ENCODE data around the gene TMCO1. TPM values are rescaled to one million over a fixed set of nuclear protein-coding genes. Genes with fewer than 3 reads are reported as not detected.

TMCO1 gene, protein sequence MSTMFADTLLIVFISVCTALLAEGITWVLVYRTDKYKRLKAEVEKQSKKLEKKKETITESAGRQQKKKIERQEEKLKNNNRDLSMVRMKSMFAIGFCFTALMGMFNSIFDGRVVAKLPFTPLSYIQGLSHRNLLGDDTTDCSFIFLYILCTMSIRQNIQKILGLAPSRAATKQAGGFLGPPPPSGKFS
- total RNA-seq (2014; rRNA removed), result 63.7 and 80.6 TPM in 2 replicates
- percentile 65 among the genes with signal in this experiment for Bru-seq, nascent RNA
- percentile 70 among the genes with signal in this experiment for BruChase-seq, experiment 1, labeled RNA remaining after a 6-hour chase
- BruChase-seq, experiment 2, labeled RNA remaining after a 2-hour chase, result percentile 63 among the genes with signal in this experiment
- long read RNA-seq, full-length matches to known transcripts, result 176 of 200 reads
- long read RNA-seq, partial matches to known transcripts, result 13 of 200 reads
- long read RNA-seq, other reads (novel, unspliced or antisense), result 11 of 200 reads

DNA sequence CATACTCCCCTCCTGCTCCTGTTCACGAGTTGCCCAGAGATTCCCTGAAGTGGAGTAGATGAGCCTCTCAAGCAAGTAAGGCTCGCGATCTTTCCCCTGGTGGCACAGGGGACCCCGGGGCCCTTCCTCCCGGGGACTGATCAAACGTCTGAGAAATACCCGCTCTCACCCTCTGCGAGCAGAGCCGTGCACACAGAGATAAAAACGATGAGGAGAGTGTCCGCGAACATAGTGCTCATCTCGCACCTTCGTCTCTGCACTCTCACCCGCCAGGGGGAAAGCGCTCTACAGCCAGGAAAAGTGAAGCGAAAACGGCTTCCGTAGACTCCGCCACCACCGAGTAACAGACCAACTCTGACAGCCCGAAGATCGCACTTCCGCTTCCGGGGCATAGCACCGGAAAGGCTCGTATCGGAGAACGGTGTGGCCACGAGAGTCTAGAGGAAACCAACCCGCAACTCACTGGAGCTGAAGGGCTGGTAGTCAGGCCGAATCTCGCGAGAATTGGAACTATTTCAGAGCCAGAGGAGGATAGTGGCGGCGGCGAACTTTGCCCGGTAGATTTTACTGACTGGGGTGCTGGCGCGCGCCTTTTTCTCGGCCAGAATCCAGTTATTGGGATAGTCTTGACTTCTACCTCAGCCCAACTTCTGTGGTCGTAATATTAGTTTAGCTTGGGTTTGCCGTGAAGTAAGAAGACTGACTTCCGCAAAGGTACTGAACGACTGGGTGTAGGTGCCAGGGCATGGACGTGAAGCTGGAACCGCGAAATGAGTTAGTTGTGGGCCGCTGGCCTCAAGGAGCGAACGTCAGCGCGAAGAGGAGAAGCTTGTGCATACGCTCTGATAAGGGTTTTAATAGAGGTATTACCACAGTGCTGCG is at the start of gene TMCO1:
TSS of gene TMCO1 (minus strand) at position 356 of the 882 bp plus-strand sequence. CDS start at position 239, 117 bp downstream.
- Histone ChIP-seq H3K4me3 (ENCODE audit: low read length) (peak within 1 kb of the TSS; percentile 91), H3K9me3 (ENCODE audit: low read length) (no peaks in the 10 kb centered on the region), H3K4me1 (ENCODE audit: insufficient read depth, low read length) (peaks cover 39% of the 10 kb centered on the region), H3F3A (ENCODE audit: low read length, unreplicated experiment) (no peaks in the 10 kb centered on the region), H3K27ac (ENCODE audit: low read length) (peak within 1 kb of the TSS; percentile 77), H3K9ac (ENCODE audit: low read length) (peak within 1 kb of the TSS; percentile 94), H2AFZ (ENCODE audit: low read length) (peak within 1 kb of the TSS; percentile 84), H3K79me2 (ENCODE audit: low read length) (peaks cover 69% of the 10 kb centered on the region), H3K27me3 (ENCODE audit: low read length) (no peaks in the 10 kb centered on the region), H4K20me1 (ENCODE audit: low read length) (no peaks in the 10 kb centered on the region), H3K4me2 (ENCODE audit: low read length) (peak within 1 kb of the TSS; percentile 91), H3K36me3 (ENCODE audit: low read depth, low read length) (peaks cover 26% of the 10 kb centered on the region; the same call in 1 of the 2 replicates), H3K9me2 (replicated peaks; ENCODE audit: low read length) (no peaks in the 10 kb centered on the region)
- BruUV-seq (replicated peaks), result TSS peak; percentile 89
- intact Hi-C loops (cut with micrococcal nuclease), result loop anchor here (1.0 kb wide), 3 partner anchors 59 to 146 kb away; partner anchors contain the start of genes ALDH9A1 and UCK2
- ChIA-PET POLR2A (ENCODE audit: unreplicated experiment) (interaction anchor here (0.6 to 1.0 kb wide), 7 partner anchors 59 to 393 kb away, joined by 3 read pairs; partner anchors contain the start of gene MGST3), CTCF (interaction anchor here (0.6 to 1.2 kb wide), 2 partner anchors 77 to 156 kb away, joined by 3 read pairs; no protein-coding TSS in a partner anchor)
- ATAC-seq (peak; percentile 97), DNase-seq (peak; percentile 99)
- TF ChIP-seq EZH2phosphoT487 (IDR thresholded peaks at IDR 0.05; ENCODE audit: borderline replicate concordance, low read length) (no peak), EZH2 (IDR thresholded peaks at IDR 0.05; ENCODE audit: low read length, unreplicated experiment) (no peak)
- TF ChIP-seq, protein P1, sequence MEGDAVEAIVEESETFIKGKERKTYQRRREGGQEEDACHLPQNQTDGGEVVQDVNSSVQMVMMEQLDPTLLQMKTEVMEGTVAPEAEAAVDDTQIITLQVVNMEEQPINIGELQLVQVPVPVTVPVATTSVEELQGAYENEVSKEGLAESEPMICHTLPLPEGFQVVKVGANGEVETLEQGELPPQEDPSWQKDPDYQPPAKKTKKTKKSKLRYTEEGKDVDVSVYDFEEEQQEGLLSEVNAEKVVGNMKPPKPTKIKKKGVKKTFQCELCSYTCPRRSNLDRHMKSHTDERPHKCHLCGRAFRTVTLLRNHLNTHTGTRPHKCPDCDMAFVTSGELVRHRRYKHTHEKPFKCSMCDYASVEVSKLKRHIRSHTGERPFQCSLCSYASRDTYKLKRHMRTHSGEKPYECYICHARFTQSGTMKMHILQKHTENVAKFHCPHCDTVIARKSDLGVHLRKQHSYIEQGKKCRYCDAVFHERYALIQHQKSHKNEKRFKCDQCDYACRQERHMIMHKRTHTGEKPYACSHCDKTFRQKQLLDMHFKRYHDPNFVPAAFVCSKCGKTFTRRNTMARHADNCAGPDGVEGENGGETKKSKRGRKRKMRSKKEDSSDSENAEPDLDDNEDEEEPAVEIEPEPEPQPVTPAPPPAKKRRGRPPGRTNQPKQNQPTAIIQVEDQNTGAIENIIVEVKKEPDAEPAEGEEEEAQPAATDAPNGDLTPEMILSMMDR (conservative IDR thresholded peaks at IDR 0.05; ENCODE audit: low read depth, low read length), result no peak

DNA sequence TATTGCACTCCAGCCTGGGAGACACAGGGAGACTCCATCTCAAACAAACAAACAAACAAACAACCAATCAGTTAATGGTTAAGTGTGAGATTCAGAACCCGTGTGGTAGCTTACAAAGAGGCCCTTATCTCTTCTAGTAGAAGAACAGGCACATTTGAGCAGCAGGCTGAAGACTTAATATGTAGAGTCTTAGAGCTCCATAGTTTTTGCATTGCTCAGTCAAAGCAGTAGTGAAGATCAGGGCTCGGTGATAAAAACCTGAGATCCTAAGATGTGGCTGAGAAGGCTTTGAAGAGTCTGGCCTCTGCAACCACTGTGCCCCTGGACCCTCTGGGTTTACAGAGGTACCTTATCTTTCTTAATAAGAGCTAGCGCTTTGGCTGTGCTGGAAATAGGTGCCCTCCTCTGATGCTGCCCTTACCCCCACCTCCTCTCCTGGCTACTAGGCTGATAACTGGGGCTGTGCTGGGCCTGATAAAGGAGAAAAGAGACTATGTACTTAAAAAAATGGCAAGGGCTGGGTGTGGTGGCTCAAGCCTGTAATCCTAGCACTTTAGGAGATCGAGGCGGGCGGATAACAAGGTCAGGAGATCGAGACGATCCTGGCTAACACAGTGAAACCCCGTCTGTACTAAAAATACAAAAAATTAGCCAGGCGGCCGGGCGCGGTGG is 48.3 kb upstream of the TMCO1 start:
- CTCF ChIA-PET, result no interaction called here
- H4K20me1 ChIP-seq (ENCODE audit: low read length), result no peaks in the 10 kb centered on the region
- no peak overlapping the region for H3K27ac ChIP-seq (ENCODE audit: low read length)
- no peak overlapping the region for H2AFZ ChIP-seq (ENCODE audit: low read length)
- no peak overlapping the region for H3K4me2 ChIP-seq (ENCODE audit: low read length)
- no peak overlapping the region for H3K9ac ChIP-seq (ENCODE audit: low read length)
- intact Hi-C loops (cut with micrococcal nuclease), result no loop called here
- no peak overlapping the region for H3K4me3 ChIP-seq (ENCODE audit: low read length)
- no peaks in the 10 kb centered on the region for H3K9me2 ChIP-seq (replicated peaks; ENCODE audit: low read length)
- BruUV-seq (replicated peaks), result no TSS peak
- H3K27me3 ChIP-seq (ENCODE audit: low read length), result no peaks in the 10 kb centered on the region
- POLR2A ChIA-PET (ENCODE audit: unreplicated experiment), result no interaction called here
- H3K79me2 ChIP-seq (ENCODE audit: low read length), result no peaks in the 10 kb centered on the region
- no peaks in the 10 kb centered on the region for H3K4me1 ChIP-seq (ENCODE audit: insufficient read depth, low read length)
- no peaks in the 10 kb centered on the region for H3K9me3 ChIP-seq (ENCODE audit: low read length)
- ATAC-seq, result no peak
- TF ChIP-seq EZH2 (IDR thresholded peaks at IDR 0.05; ENCODE audit: low read length, unreplicated experiment) (no peak), EZH2phosphoT487 (IDR thresholded peaks at IDR 0.05; ENCODE audit: borderline replicate concordance, low read length) (no peak)
- TF ChIP-seq, protein P1 (conservative IDR thresholded peaks at IDR 0.05; ENCODE audit: low read depth, low read length), result no peak
- no peak for DNase-seq
- no peaks in the 10 kb centered on the region for H3F3A ChIP-seq (ENCODE audit: low read length, unreplicated experiment)
- H3K36me3 ChIP-seq (ENCODE audit: low read depth, low read length), result no peaks in the 10 kb centered on the region

All from PC-3 (cell line).